Endothelial cell of umbilical vein (primary cell): ENCODE results near the gene LMTK2. TPM values are rescaled to one million over a fixed set of nuclear protein-coding genes. Genes with fewer than 3 reads are reported as not detected.
A peak's percentile ranks its signal among the peaks of the same experiment; 100 is the strongest.

Experiments
- BruUV-seq: library from RNA; stranded (reverse); fragments of 400-500 nt; replicated peaks from 2 replicates; lab custom pipeline; 2021; lab: Mats Ljungman, UMichigan
- CTCF ChIA-PET: fragments of 300-600, 350-600 bp; sonication (Branson Sonifier 250); formaldehyde crosslinking; loops from one replicate; lab custom pipeline; 2021; ENCODE audit warnings: antibody characterized with exemption, inconsistent platforms; lab: Charles Lee
- POLR2A ChIA-PET: fragments of 300-600, 350-600 bp; sonication (Branson Sonifier 250); formaldehyde crosslinking; loops from one replicate; lab custom pipeline; 2021; ENCODE audit warnings: antibody characterized with exemption, inconsistent platforms; lab: Charles Lee
- DNase-seq: peaks from one replicate; pipeline ENCODE4 v3.0.0-alpha.2; 2011; ENCODE audit warnings: low read depth, low spot score
- FAIRE-seq: peaks from 2 replicates; lab custom pipeline; 2011; peaks lifted over from hg19 to GRCh38; lab: Jason Lieb, UNC
- H2AFZ ChIP-seq: 2 replicates; pipeline ENCODE4 v1.6.0; 2012; ENCODE audit warnings: low read depth, low read length, control low read depth, inconsistent platforms
- H3K27ac ChIP-seq: 2 replicates; pipeline ENCODE4 v1.5.1; 2011; ENCODE audit warnings: low read depth, mild to moderate bottlenecking, control low read depth, low read length, moderate library complexity; ENCODE audit not compliant: insufficient read depth
- H3K27me3 ChIP-seq, 2 experiments: 2 replicates each; pipeline versions ENCODE4 v1.6.0 to v1.6.1; 2011; ENCODE audit warnings: low read length in 2 of 2, mixed read lengths in 1 of 2; ENCODE audit not compliant: control insufficient read depth in 2 of 2, insufficient read depth in 2 of 2
- H3K36me3 ChIP-seq, 2 experiments: 2 replicates in 1 of 2; 3 replicates in 1 of 2; pipeline ENCODE4 v1.5.1; 2011; ENCODE audit warnings: low read length in 2 of 2, mild to moderate bottlenecking in 1 of 2, moderate library complexity in 1 of 2; ENCODE audit not compliant: control insufficient read depth in 2 of 2, insufficient read depth in 2 of 2; ENCODE audit errors: extremely low read depth in 1 of 2
- H3K4me1 ChIP-seq: 3 replicates; pipeline ENCODE4 v1.5.1; 2011; ENCODE audit warnings: mild to moderate bottlenecking, low read length; ENCODE audit not compliant: control insufficient read depth, insufficient read depth; ENCODE audit errors: extremely low read depth
- H3K4me2 ChIP-seq: 2 replicates; pipeline ENCODE4 v1.6.1; 2011; ENCODE audit warnings: low read length, control low read depth, mixed read lengths; ENCODE audit not compliant: insufficient read depth
- H3K4me3 ChIP-seq, 3 experiments: fragments of 200-600 bp in 1 of 3; sonication (generic), shearing (Covaris generic) in 1 of 3; replicated peaks in 1 of 3; 2 replicates each; pipeline ENCODE4 v1.5.1; 2011 to 2016; ENCODE audit warnings: control low read depth in 3 of 3, low read length in 3 of 3, mild to moderate bottlenecking in 2 of 3, inconsistent platforms in 1 of 3, low read depth in 1 of 3, moderate library complexity in 1 of 3; ENCODE audit not compliant: insufficient read depth in 1 of 3
- H3K79me2 ChIP-seq: 2 replicates; pipeline ENCODE4 v1.6.0; 2012; ENCODE audit warnings: low read length, inconsistent platforms; ENCODE audit not compliant: control insufficient read depth, insufficient read depth
- H3K9ac ChIP-seq: replicated peaks from 2 replicates; pipeline ENCODE3; 2011; ENCODE audit warnings: low read length, control low read depth; ENCODE audit not compliant: insufficient read depth; ENCODE audit errors: extremely low read depth
- H3K9me1 ChIP-seq: replicated peaks from 3 replicates; pipeline ENCODE4 v1.6.0; 2011; ENCODE audit warnings: mild to moderate bottlenecking, low read length; ENCODE audit not compliant: control insufficient read depth, insufficient read depth; ENCODE audit errors: extremely low read depth
- H3K9me3 ChIP-seq: replicated peaks from 2 replicates; pipeline ENCODE4 v1.5.1; 2012; ENCODE audit warnings: low read length, inconsistent platforms; ENCODE audit not compliant: control insufficient read depth, insufficient read depth
- H4K20me1 ChIP-seq: replicated peaks from 2 replicates; pipeline ENCODE3; 2011; ENCODE audit warnings: mild to moderate bottlenecking, low read length; ENCODE audit not compliant: control insufficient read depth, insufficient read depth; ENCODE audit errors: extremely low read depth
- CTCF ChIP-seq, 2 donors: IDR thresholded peaks; 1 replicate in 1 of 2; 2 replicates in 1 of 2; pipeline ENCODE4 v1.5.1; 2011; ENCODE audit warnings: low read length in 2 of 2, mild to moderate bottlenecking in 2 of 2, moderate library complexity in 2 of 2, control low read depth in 1 of 2, inconsistent platforms in 1 of 2, low read depth in 1 of 2; ENCODE audit not compliant: insufficient read depth in 1 of 2; ENCODE audit errors: extremely low read depth in 1 of 2
- EZH2 ChIP-seq: IDR thresholded peaks from 2 replicates; pipeline ENCODE4 v1.6.1; 2012; ENCODE audit warnings: borderline replicate concordance, low read depth, mild to moderate bottlenecking, moderate library complexity, low read length, inconsistent platforms; ENCODE audit not compliant: severe bottlenecking
- FOS ChIP-seq: IDR thresholded peaks from 2 replicates; pipeline ENCODE4 v1.6.1; 2011; ENCODE audit warnings: mild to moderate bottlenecking, low read length, moderate library complexity, borderline replicate concordance; ENCODE audit not compliant: insufficient read depth
- GATA2 ChIP-seq: IDR thresholded peaks from 2 replicates; pipeline ENCODE4 v1.7.0; 2011; ENCODE audit warnings: low read depth, mild to moderate bottlenecking, moderate library complexity, mixed read lengths, low read length; ENCODE audit not compliant: insufficient read length, insufficient read depth
- JUN ChIP-seq: IDR thresholded peaks from 2 replicates; pipeline ENCODE4 v1.6.1; 2011; ENCODE audit warnings: borderline replicate concordance, low read depth; ENCODE audit not compliant: insufficient read length, insufficient read depth
- MAX ChIP-seq: IDR thresholded peaks from 2 replicates; pipeline ENCODE4 v1.6.1; 2011; ENCODE audit not compliant: insufficient read depth, insufficient read length
- MYC ChIP-seq: IDR thresholded peaks from one replicate; pipeline ENCODE4 v1.6.1; 2011; ENCODE audit warnings: mild to moderate bottlenecking, low read depth, low read length
- POLR2A ChIP-seq: IDR thresholded peaks from 2 replicates; pipeline ENCODE4 v1.6.1; 2012; ENCODE audit warnings: low read depth, mild to moderate bottlenecking, control low read depth, low read length
- POLR2AphosphoS5 ChIP-seq: IDR thresholded peaks from 2 replicates; pipeline ENCODE4 v1.6.1; 2012; ENCODE audit warnings: low read depth, mild to moderate bottlenecking, control low read depth, low read length, moderate library complexity; ENCODE audit not compliant: insufficient read depth
- dilution Hi-C: fragments of 300-500 bp; cut with MboI; formaldehyde crosslinking; loops from one replicate; pipeline ENCODE4 v1.15.0; 2019; ENCODE audit warnings: low sequenced_read_pairs; ENCODE audit not compliant: extremely low pct_ligation_motif_present
- intact Hi-C: fragments of 100-400 bp; cut with micrococcal nuclease; formaldehyde crosslinking; loops from one replicate; pipeline ENCODE4 v1.10.0; 2022
- polyA plus RNA-seq, 4 experiments: library from polyadenylated mRNA; depleted of rRNA in 3 of 4; stranded (reverse) in 3 of 4; unstranded in 1 of 4; fragments of >200 nt; gene quantifications; 2 replicates each; pipeline versions ENCODE4 v1.2.1 to v1.2.3, GENCODE V29; 2011 to 2012; ENCODE audit warnings: missing spikeins in 1 of 4
- total RNA-seq: library from RNA; stranded (reverse); gene quantifications from 2 replicates; pipeline ENCODE4 v1.2.3, GENCODE V29; 2021

LMTK2 gene
- total and polyA plus RNA-seq, 2 donors (not counting 3 experiments of a cell fraction or from before 2014, with no cell fraction given) = 5.9 to 13.8 TPM

GRCh38 chr7:98215561-98216495 lies 109.2 kb downstream of the LMTK2 start:
- Histone ChIP-seq H3K79me2 (no peaks in the 10 kb centered on the region), H4K20me1 (no peaks in the 10 kb centered on the region), H3K9me1 (no peaks in the 10 kb centered on the region), H3K36me3 (peaks cover 2 to 15% of the 10 kb centered on the region in 2 experiments), H3K27ac (no peak overlapping the region), H3K4me1 (peaks cover 2% of the 10 kb centered on the region), H3K4me2 (no peak overlapping the region), H3K27me3 (no peaks in the 10 kb centered on the region), H3K9me3 (no peaks in the 10 kb centered on the region), H3K4me3 (no peak overlapping the region), H2AFZ (no peak overlapping the region), H3K9ac (no peak overlapping the region)
- intact Hi-C loops (no loop called here), dilution Hi-C loops (no loop called here)
- POLR2A ChIA-PET = interaction anchor here (0.6 kb wide), 1 partner anchor 21 kb away, joined by 3 read pairs; no protein-coding TSS in a partner anchor
- no peak for TF ChIP-seq GATA2
- no peak for TF ChIP-seq MAX
- no peak for TF ChIP-seq POLR2AphosphoS5
- TF ChIP-seq MYC = no peak
- TF ChIP-seq EZH2 = no peak
- TF ChIP-seq POLR2A = no peak
- no peak for TF ChIP-seq CTCF (IDR thresholded peaks at IDR 0.05; ENCODE audit: extremely low read depth in 1 of 2, insufficient read depth in 1 of 2, low read depth in 1 of 2, low read length in 2 of 2)
- TF ChIP-seq FOS = no peak
- TF ChIP-seq JUN = no peak
- FAIRE-seq (no peak), DNase-seq (no peak)
- TSS peak; percentile 65 for BruUV-seq
- CTCF ChIA-PET = interaction anchor here (1.1 kb wide), 1 partner anchor 195 kb away, joined by 4 read pairs; no protein-coding TSS in a partner anchor
